Measurements from ENCODE around the gene FAM124A.

DNA sequence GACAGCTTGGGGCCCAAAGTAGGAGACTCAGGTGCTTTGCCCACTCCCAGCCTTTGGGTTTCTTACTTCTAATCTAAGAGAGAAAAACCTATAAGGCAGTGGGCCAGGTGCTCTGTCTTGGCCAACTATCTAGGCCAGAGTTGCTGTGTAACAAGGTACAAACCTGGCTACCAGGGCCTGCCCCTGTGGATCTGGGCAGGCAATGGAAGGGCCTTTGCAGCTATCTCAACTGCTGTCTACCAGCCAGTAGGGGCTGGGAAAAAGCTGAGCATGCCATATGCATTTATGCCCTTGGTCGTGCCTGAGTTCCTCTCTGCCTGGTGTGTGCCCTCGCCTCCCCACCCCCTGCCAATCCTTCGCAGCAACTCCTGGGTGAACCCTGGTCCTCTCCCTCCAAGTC lies 100.6 kb downstream of the FAM124A start:
- no peak for TF ChIP-seq EZH2 (IDR thresholded peaks at IDR 0.05; ENCODE audit: insufficient read depth, poor library complexity, severe bottlenecking)
- TF ChIP-seq EZH2phosphoT487 (IDR thresholded peaks at IDR 0.05; ENCODE audit: insufficient read depth, low read depth), result no peak
